Inflammatory macrophage (primary cell): Measurements from ENCODE around the gene CXCL6.

Source experiments
- DNase-seq, 2 donors: peaks; one replicate each; pipeline ENCODE4 v3.0.0-alpha.2; 2020 to 2022

Gene CXCL6

GRCh38 chr4:73868206-73869129, 32.0 kb downstream of the CXCL6 start:
- no peak for DNase-seq

GRCh38 chr4:73869130-73870055, 32.9 kb downstream of the CXCL6 start, which contains the start of gene CXCL1:
TSS of gene CXCL1 (plus strand) at chr4:73869393. CDS start at chr4:73869471, 78 bp downstream.
- DNase-seq: peak; percentile 15 to 48

DNA sequence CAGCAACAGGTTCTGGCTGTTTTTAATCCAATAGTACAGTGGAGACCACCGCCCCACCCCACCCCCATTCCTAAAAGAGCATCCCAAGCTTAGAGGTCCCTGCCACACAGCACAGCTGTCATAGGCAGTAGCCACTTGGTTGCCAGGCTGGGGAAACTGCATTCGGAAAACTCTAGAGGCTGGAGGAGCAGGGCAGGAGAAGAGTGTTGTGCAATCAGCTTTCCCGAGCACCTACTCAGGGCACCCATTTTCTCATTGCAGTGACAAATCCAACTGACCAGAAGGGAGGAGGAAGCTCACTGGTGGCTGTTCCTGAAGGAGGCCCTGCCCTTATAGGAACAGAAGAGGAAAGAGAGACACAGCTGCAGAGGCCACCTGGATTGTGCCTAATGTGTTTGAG, 33.8 kb downstream of the CXCL6 start:
- DNase-seq: peak in 1 of 2 donors; percentile 55

- DNase-seq: peak in 1 of 2 donors; percentile 42
These were observed 34.3 kb downstream of the CXCL6 start for GRCh38 chr4:73870768-73871167.

GRCh38 chr4:73871511-73872310, 35.2 kb downstream of the CXCL6 start:
- no peak for DNase-seq

- DNase-seq: peak; percentile 72 to 85
These were observed 36.0 kb downstream of the CXCL6 start for GRCh38 chr4:73872316-73873108.

GRCh38 chr4:73874386-73874785, 37.9 kb downstream of the CXCL6 start:
- peak; percentile 18 to 66 for DNase-seq

GRCh38 chr4:73875401-73875800, 38.9 kb downstream of the CXCL6 start:
- no peak for DNase-seq

DNA sequence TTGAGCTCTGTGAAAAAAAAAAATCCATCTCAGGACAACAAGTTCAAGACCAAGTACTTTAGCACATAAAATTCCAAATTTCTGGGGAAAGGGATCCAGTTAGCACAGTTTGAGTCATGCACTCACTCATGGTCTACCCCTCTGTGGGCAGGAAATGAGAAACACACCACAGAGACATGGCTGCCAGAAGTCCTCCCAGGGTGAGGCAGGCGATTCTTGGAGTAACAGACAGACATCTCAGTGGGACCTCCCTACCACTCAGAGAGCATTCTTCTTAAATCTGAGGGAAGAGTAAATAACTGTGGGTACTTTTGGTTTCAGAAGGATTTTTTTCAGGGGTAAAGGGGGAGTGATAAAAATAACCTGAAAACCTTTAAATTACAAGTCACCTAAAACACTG, 46.8 kb downstream of the CXCL6 start:
- no peak for DNase-seq

GRCh38 chr4:73885574-73886267, 49.2 kb downstream of the CXCL6 start:
- peak in 1 of 2 donors; percentile 21 for DNase-seq
